Transverse colon (tissue), 4 donors: ENCODE results near the gene HIPK2. TPM values are rescaled to one million over a fixed set of nuclear protein-coding genes. Genes with fewer than 3 reads are reported as not detected.

Experiments used
- DNase-seq: peaks from one replicate; pipeline ENCODE4 v3.0.0-alpha.2; 2019
- H3K27ac ChIP-seq, 4 donors: fragments of 200-600 bp; sonication (generic); 2 replicates each; pipeline ENCODE4 v1.5.1; 2016 to 2018; ENCODE audit warnings: inconsistent platforms in 4 of 4
- H3K27me3 ChIP-seq: fragments of 200-600 bp; sonication (generic); 2 replicates; pipeline ENCODE4 v1.5.1; 2017; ENCODE audit warnings: inconsistent platforms
- H3K36me3 ChIP-seq, 4 donors: fragments of 200-600 bp; sonication (generic); 2 replicates each; pipeline ENCODE4 v1.5.1; 2017 to 2019; ENCODE audit warnings: inconsistent platforms in 4 of 4
- H3K4me1 ChIP-seq, 4 donors: fragments of 200-600 bp; sonication (generic); 2 replicates each; pipeline ENCODE4 v1.5.1; 2017 to 2020; ENCODE audit warnings: inconsistent platforms in 4 of 4
- H3K4me3 ChIP-seq, 4 donors: fragments of 200-600 bp; sonication (generic); 1 replicate in 1 of 4; 2 replicates in 3 of 4; pipeline versions ENCODE4 v1.5.1 to v1.6.1; 2017 to 2019; ENCODE audit warnings: inconsistent platforms in 4 of 4
- H3K9me3 ChIP-seq, 2 donors: fragments of 200-600 bp; sonication (generic); 2 replicates each; pipeline ENCODE4 v1.5.1; 2017 to 2019; ENCODE audit warnings: inconsistent platforms in 2 of 2
- EP300 ChIP-seq: sonication (generic); formaldehyde crosslinking; IDR thresholded peaks from one replicate; pipeline ENCODE4 v1.6.1; 2017; ENCODE audit warnings: antibody characterized with exemption, low read depth
- POLR2A ChIP-seq: fragments of 450-650 bp; IDR thresholded peaks from one replicate; pipeline ENCODE4 v1.6.1; 2016; ENCODE audit warnings: antibody characterized with exemption, mild to moderate bottlenecking, moderate library complexity
- POLR2AphosphoS5 ChIP-seq, 3 donors: sonication (generic); formaldehyde crosslinking; IDR thresholded peaks; one replicate each; pipeline ENCODE4 v1.6.1; 2016; ENCODE audit warnings: antibody characterized with exemption in 3 of 3
- WGBS, 2 donors: methylation state at CpG; one replicate each; pipeline ENCODE4 v1.1.5; 2018; ENCODE audit warnings: low coverage in 1 of 2; 5-methylcytosine and 5-hydroxymethylcytosine counted together
- in situ Hi-C, 4 donors: fragments of 200-750 bp; cut with MboI; loops; one replicate each; pipeline versions ENCODE4 v1.15.0 to v1.15.1; 2017; ENCODE audit warnings: low sequenced_read_pairs in 3 of 4, low pct_ligation_motif_present in 1 of 4, low pct_unique_long_range_greater_than_20kb in 1 of 4
- intact Hi-C: fragments of 100-400 bp; cut with DNase I; formaldehyde crosslinking; loops from one replicate; pipeline ENCODE4 v1.15.1; 2023; ENCODE audit warnings: low total_unique reads
- total RNA-seq, 4 donors: library from RNA; depleted of rRNA; stranded (reverse); fragments of >200 nt; gene quantifications; one replicate each; pipeline ENCODE4 v1.1.0, GENCODE V29; 2016
- TF ChIP-seq, protein P1 (sequence below), 5 experiments: fragments of 200-600 bp in 3 of 5; fragments of 450-650 bp in 2 of 5; sonication (generic) in 3 of 5; IDR thresholded peaks; 1 replicate in 2 of 5; 2 replicates in 3 of 5; pipeline ENCODE4 v1.5.1; 2016 to 2017; ENCODE audit warnings: antibody characterized with exemption in 5 of 5, inconsistent platforms in 3 of 5, mild to moderate bottlenecking in 2 of 5, moderate library complexity in 1 of 5

The HIPK2 gene
- total RNA-seq, 4 donors from 2014 or later = 27.3 to 40.3 (median 33.6) TPM

DNA sequence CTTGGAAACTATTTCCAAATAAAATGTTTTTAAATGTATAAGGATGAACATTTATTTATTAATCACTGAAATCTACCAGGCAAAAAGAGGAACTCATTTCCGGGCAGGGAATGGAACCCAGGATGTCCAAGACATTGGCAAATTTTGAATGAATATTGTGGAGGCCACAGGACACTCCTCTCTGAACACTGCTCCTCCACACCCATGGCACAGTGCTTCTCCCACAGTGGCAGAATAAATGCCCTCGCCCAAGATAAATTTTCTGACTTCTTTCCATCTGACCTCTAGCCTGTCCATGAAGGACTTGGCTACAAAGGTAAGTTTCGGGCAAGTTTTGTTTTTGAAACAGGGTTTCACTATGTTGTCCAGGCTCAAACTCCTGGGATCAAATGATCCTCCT is 39.0 kb downstream of the HIPK2 start:
- Histone ChIP-seq H3K9me3 (no peaks in the 10 kb centered on the region), H3K27ac (peak overlapping the region in 3 of 4 donors; percentile 71 to 75 (median 73)), H3K4me1 (peaks cover 22 to 67% (median 42%) of the 10 kb centered on the region in 4 donors), H3K4me3 (no peak overlapping the region), H3K27me3 (no peaks in the 10 kb centered on the region), H3K36me3 (no peaks in the 10 kb centered on the region)
- in situ Hi-C loops = no loop called here
- no peak for DNase-seq
- no peak for TF ChIP-seq POLR2AphosphoS5 (IDR thresholded peaks at IDR 0.05)
- no peak for TF ChIP-seq POLR2A
- TF ChIP-seq, protein P1, sequence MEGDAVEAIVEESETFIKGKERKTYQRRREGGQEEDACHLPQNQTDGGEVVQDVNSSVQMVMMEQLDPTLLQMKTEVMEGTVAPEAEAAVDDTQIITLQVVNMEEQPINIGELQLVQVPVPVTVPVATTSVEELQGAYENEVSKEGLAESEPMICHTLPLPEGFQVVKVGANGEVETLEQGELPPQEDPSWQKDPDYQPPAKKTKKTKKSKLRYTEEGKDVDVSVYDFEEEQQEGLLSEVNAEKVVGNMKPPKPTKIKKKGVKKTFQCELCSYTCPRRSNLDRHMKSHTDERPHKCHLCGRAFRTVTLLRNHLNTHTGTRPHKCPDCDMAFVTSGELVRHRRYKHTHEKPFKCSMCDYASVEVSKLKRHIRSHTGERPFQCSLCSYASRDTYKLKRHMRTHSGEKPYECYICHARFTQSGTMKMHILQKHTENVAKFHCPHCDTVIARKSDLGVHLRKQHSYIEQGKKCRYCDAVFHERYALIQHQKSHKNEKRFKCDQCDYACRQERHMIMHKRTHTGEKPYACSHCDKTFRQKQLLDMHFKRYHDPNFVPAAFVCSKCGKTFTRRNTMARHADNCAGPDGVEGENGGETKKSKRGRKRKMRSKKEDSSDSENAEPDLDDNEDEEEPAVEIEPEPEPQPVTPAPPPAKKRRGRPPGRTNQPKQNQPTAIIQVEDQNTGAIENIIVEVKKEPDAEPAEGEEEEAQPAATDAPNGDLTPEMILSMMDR (IDR thresholded peaks at IDR 0.05) = no peak
- TF ChIP-seq EP300 = no peak
- WGBS, 2 donors = 85% methylated on average over 3 of the region's 3 CpGs
- intact Hi-C loops = no loop called here

DNA sequence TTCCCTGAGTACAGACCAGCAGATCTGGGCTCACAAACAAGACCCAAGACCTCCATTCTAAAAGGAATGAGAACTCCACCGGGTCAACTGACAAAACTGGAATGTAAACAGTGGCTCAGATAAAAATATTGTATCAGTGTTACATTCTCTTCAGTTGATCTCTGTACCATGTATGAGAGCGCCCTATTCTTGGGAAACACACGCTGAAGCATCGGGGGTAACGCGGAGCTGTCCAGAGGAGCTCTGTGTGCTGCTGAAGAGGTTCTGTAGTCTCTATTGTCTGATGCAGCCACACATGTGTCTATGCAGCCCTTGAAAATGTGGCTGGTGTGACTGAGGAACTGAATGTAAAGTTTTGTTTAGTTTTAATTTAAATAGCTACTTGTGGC is 39.7 kb downstream of the HIPK2 start:
- intact Hi-C loops = no loop called here
- H3K4me3 ChIP-seq = no peak overlapping the region
- no peaks in the 10 kb centered on the region for H3K9me3 ChIP-seq
- 78 to 80% methylated on average over 5 to 6 of the region's 6 CpGs for WGBS, 2 donors
- no peaks in the 10 kb centered on the region for H3K27me3 ChIP-seq
- H3K36me3 ChIP-seq = no peaks in the 10 kb centered on the region
- peak overlapping the region; percentile 71 to 75 (median 72) for H3K27ac ChIP-seq
- peaks cover 22 to 63% (median 38%) of the 10 kb centered on the region in 4 donors for H3K4me1 ChIP-seq
- TF ChIP-seq, protein P1 (IDR thresholded peaks at IDR 0.05) = no peak
- TF ChIP-seq POLR2A = no peak
- no peak for TF ChIP-seq EP300
- TF ChIP-seq POLR2AphosphoS5 (IDR thresholded peaks at IDR 0.05) = no peak
- in situ Hi-C loops = no loop called here
- DNase-seq = no peak

DNA sequence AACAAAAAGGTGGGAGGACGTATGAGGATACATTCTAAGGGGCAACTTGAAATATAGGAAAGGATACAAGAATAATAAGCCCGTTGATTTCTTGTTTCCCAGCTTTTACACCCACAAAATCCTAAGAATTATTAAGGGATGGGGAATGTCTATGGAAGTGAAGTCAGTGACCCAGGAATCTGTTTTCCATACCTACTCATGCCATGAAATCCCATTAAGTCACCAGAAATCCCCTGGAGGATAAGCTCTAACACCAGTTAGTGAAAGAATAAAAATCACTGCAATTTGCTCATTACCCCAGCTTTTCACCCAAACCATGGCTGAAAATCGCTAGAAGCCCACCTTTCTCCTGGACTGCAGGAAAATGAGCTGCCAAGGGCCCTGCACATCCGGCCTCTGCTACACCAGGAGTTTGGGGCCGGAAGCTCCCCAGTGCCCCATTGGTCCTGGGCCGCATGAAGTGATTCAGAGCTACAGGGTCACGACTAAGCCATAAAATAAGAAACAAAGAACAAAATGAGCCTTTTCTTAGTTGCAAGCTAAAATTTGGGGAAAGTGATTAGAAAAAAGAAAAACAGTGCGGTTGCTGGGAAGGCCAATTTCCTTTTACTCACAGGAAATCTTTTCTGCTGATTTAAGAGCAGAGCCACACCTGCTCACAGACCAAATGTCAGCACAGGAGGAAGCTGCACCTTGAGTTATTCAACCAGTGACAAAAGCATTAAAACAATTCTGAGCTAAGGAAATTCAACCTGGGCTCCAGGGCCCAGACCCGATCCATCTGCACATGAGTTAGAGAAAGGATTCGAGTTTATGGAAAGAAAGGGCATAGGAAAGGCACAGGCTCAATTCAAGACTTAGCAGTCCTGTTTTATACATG is 40.3 kb downstream of the HIPK2 start:
- Histone ChIP-seq H3K36me3 (no peaks in the 10 kb centered on the region), H3K4me3 (no peak overlapping the region), H3K27ac (peak overlapping the region; percentile 71 to 75 (median 72)), H3K27me3 (no peaks in the 10 kb centered on the region), H3K4me1 (peaks cover 22 to 63% (median 43%) of the 10 kb centered on the region in 4 donors), H3K9me3 (no peaks in the 10 kb centered on the region)
- in situ Hi-C loops (no loop called here), intact Hi-C loops (no loop called here)
- peak in 1 of 3 donors; percentile 17 for TF ChIP-seq POLR2AphosphoS5 (IDR thresholded peaks at IDR 0.05)
- TF ChIP-seq, protein P1 (IDR thresholded peaks at IDR 0.05) = no peak
- TF ChIP-seq POLR2A = no peak
- no peak for TF ChIP-seq EP300
- 55 to 68% methylated on average over 9 to 10 of the region's 10 CpGs for WGBS, 2 donors
- DNase-seq = peak; percentile 47

DNA sequence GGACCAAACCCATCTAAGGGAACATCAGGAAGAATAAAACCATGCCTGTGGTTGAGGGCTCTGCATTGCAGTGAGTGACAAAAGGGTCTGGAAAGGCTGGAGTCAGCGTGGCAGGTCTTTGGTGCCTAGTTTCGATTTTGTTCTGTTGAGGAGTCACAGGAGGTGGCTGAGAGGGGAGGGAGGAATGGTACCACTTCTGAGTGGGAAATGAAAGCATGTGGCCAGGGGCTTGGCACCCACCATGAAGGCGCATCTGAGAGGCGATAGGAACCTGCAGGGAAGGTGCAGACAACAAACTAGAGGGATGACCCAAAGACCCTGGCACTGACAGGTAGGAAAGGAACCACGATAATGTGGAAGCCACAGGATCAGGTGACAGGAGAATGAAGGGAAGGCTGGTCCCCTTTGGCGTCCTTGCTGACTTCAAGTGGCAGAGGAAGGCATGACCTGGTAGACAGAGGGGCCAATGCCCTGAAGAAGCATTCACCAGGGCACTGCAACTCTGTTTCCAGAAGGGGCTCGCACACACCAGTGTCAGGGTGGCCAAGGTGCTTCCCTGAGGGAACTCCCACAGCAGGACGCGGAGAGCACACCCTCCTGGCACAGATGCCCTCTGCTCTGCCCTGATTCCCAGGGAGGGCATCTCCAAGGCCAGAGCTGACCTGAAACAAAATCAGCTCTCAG is 41.7 kb downstream of the HIPK2 start:
- WGBS, 2 donors = 95 to 100% methylated on average over 4 to 9 of the region's 9 CpGs
- H3K9me3 ChIP-seq = no peaks in the 10 kb centered on the region
- no peaks in the 10 kb centered on the region for H3K36me3 ChIP-seq
- no peak for DNase-seq
- in situ Hi-C loops = no loop called here
- peak overlapping the region in 1 of 4 donors; percentile 6 for H3K27ac ChIP-seq
- peaks cover 34 to 64% (median 51%) of the 10 kb centered on the region in 4 donors for H3K4me1 ChIP-seq
- no peak for TF ChIP-seq POLR2AphosphoS5 (IDR thresholded peaks at IDR 0.05)
- TF ChIP-seq, protein P1 (IDR thresholded peaks at IDR 0.05) = no peak
- no peak for TF ChIP-seq EP300
- no peak for TF ChIP-seq POLR2A
- no peaks in the 10 kb centered on the region for H3K27me3 ChIP-seq
- H3K4me3 ChIP-seq = no peak overlapping the region
- intact Hi-C loops = no loop called here
